OCI-LY3 (cell line): ENCODE measurements around the gene BTBD6.

Experiments used
- H2AFZ ChIP-seq: fragments of 200-600, 300-600 bp; shearing (Covaris generic); 2 replicates; pipeline ENCODE4 v1.6.0; 2014; ENCODE audit warnings: antibody characterized with exemption, low read depth, low read length
- H3K27ac ChIP-seq: fragments of 200-600, 300-600 bp; sonication (generic); 2 replicates; pipeline ENCODE4 v1.5.1; 2014; ENCODE audit warnings: mild to moderate bottlenecking, low read length, moderate library complexity, mixed read lengths
- H3K27me3 ChIP-seq: fragments of 200-600, 300-600 bp; sonication (generic); 2 replicates; pipeline ENCODE4 v1.6.1; 2014; ENCODE audit warnings: low read depth, low read length, mixed read lengths
- H3K36me3 ChIP-seq: fragments of 200-600, 300-600 bp; sonication (generic); replicated peaks from 2 replicates; pipeline ENCODE3; 2014; ENCODE audit warnings: low read depth, low read length, mixed read lengths
- H3K4me1 ChIP-seq: fragments of 300-600, 200-600 bp; sonication (generic); 2 replicates; pipeline ENCODE4 v1.6.1; 2014; ENCODE audit warnings: low read length, mixed read lengths
- H3K4me2 ChIP-seq: fragments of 200-600, 300-600 bp; sonication (generic); 2 replicates; pipeline ENCODE4 v1.6.1; 2014; ENCODE audit warnings: low read length, mixed read lengths
- H3K4me3 ChIP-seq: fragments of 300-600, 200-600 bp; sonication (generic); 2 replicates; pipeline ENCODE4 v1.5.1; 2014; ENCODE audit warnings: antibody characterized with exemption, mild to moderate bottlenecking, low read length, moderate library complexity
- H3K79me2 ChIP-seq: fragments of 300-600, 200-600 bp; shearing (Covaris generic); 2 replicates; pipeline ENCODE4 v1.6.1; 2014; ENCODE audit warnings: mild to moderate bottlenecking, low read length, mixed read lengths
- H3K9ac ChIP-seq: fragments of 300-600, 200-600 bp; shearing (Covaris generic); 2 replicates; pipeline ENCODE4 v1.6.0; 2014; ENCODE audit warnings: mild to moderate bottlenecking, low read length, moderate library complexity
- H3K9me3 ChIP-seq: fragments of 200-600, 300-600 bp; shearing (Covaris generic); 2 replicates; pipeline ENCODE4 v1.6.1; 2014; ENCODE audit warnings: low read length, mixed read lengths; ENCODE audit not compliant: insufficient read depth
- H4K20me1 ChIP-seq: fragments of 200-600, 300-600 bp; sonication (generic); 2 replicates; pipeline ENCODE4 v1.6.1; 2016; ENCODE audit warnings: low read length, mixed read lengths; ENCODE audit not compliant: insufficient read depth
- CTCF ChIP-seq: fragments of 200-600, 300-600 bp; sonication (generic); IDR thresholded peaks from 2 replicates; pipeline ENCODE4 v1.5.1; 2014; ENCODE audit warnings: antibody characterized with exemption, low read length, low read depth
- EZH2phosphoT487 ChIP-seq: fragments of 200-600 bp; shearing (Covaris generic); IDR thresholded peaks from 2 replicates; pipeline ENCODE4 v1.6.1; 2018; ENCODE audit warnings: antibody characterized with exemption, mixed run types, low read depth

The BTBD6 gene

GRCh38 chr14:105252552-105253328 lies 4.4 kb downstream of the BTBD6 start:
- H3K27ac ChIP-seq = no peak overlapping the region
- no peaks in the 10 kb centered on the region for H3K27me3 ChIP-seq
- H4K20me1 ChIP-seq = no peaks in the 10 kb centered on the region; the same call in 1 of the 2 replicates
- H3K4me1 ChIP-seq = peaks cover 4% of the 10 kb centered on the region; the same call in 1 of the 2 replicates
- H3K9ac ChIP-seq = no peak overlapping the region
- no peaks in the 10 kb centered on the region for H3K79me2 ChIP-seq
- peaks cover 2% of the 10 kb centered on the region for H3K36me3 ChIP-seq
- H3K9me3 ChIP-seq = no peaks in the 10 kb centered on the region
- TF ChIP-seq EZH2phosphoT487 (no peak), CTCF (no peak)
- H3K4me2 ChIP-seq = no peak overlapping the region
- no peak overlapping the region for H2AFZ ChIP-seq
- H3K4me3 ChIP-seq = no peak overlapping the region

GRCh38 chr14:105253329-105253682 lies 5.0 kb downstream of the BTBD6 start:
- Histone ChIP-seq H3K4me1 (no peaks in the 10 kb centered on the region), H3K9me3 (no peaks in the 10 kb centered on the region), H3K79me2 (no peaks in the 10 kb centered on the region), H4K20me1 (no peaks in the 10 kb centered on the region; the same call in 1 of the 2 replicates), H3K4me3 (no peak overlapping the region), H3K9ac (no peak overlapping the region), H3K27me3 (no peaks in the 10 kb centered on the region), H3K4me2 (no peak overlapping the region), H2AFZ (no peak overlapping the region), H3K36me3 (no peaks in the 10 kb centered on the region), H3K27ac (no peak overlapping the region)
- no peak for TF ChIP-seq EZH2phosphoT487
- TF ChIP-seq CTCF = no peak

GRCh38 chr14:105255021-105255507 lies 6.7 kb downstream of the BTBD6 start:
- H3K79me2 ChIP-seq = no peaks in the 10 kb centered on the region
- H3K27me3 ChIP-seq = no peaks in the 10 kb centered on the region
- peaks cover 2% of the 10 kb centered on the region for H3K36me3 ChIP-seq
- H3K27ac ChIP-seq = no peak overlapping the region
- no peak overlapping the region for H3K4me2 ChIP-seq
- H3K9ac ChIP-seq = no peak overlapping the region
- H3K4me1 ChIP-seq = no peaks in the 10 kb centered on the region
- H3K9me3 ChIP-seq = no peaks in the 10 kb centered on the region
- no peak for TF ChIP-seq CTCF
- no peak for TF ChIP-seq EZH2phosphoT487
- H4K20me1 ChIP-seq = no peaks in the 10 kb centered on the region; the same call in 1 of the 2 replicates
- H3K4me3 ChIP-seq = no peak overlapping the region
- no peak overlapping the region for H2AFZ ChIP-seq

GRCh38 chr14:105256292-105256960 lies 8.1 kb downstream of the BTBD6 start:
- H4K20me1 ChIP-seq = no peaks in the 10 kb centered on the region; the same call in 1 of the 2 replicates
- no peak overlapping the region for H3K9ac ChIP-seq
- no peak overlapping the region for H2AFZ ChIP-seq
- no peaks in the 10 kb centered on the region for H3K79me2 ChIP-seq
- peaks cover 2% of the 10 kb centered on the region for H3K36me3 ChIP-seq
- H3K4me1 ChIP-seq = no peaks in the 10 kb centered on the region
- no peak overlapping the region for H3K27ac ChIP-seq
- H3K9me3 ChIP-seq = no peaks in the 10 kb centered on the region
- no peak overlapping the region for H3K4me2 ChIP-seq
- H3K27me3 ChIP-seq = no peaks in the 10 kb centered on the region
- TF ChIP-seq CTCF (no peak), EZH2phosphoT487 (no peak)
- no peak overlapping the region for H3K4me3 ChIP-seq
